GM12864 (cell line): ENCODE data around the gene RNF181.
"Not testable (repeated sequence)": the region's sequence is repeated elsewhere in the genome, so short reads cannot be mapped to it uniquely, and the experiment has no call there.

Source experiments
- DNase-seq: peaks from one replicate; pipeline ENCODE4 v3.0.0-alpha.2; 2011; ENCODE audit warnings: low read depth
- H3K4me3 ChIP-seq: 2 replicates; pipeline ENCODE4 v1.5.1; 2011; ENCODE audit warnings: mild to moderate bottlenecking, low read depth, low read length, control low read depth
- CTCF ChIP-seq: IDR thresholded peaks from 2 replicates; pipeline ENCODE4 v1.5.1; 2011; ENCODE audit warnings: low read depth, mild to moderate bottlenecking, moderate library complexity, low read length, control low read depth, inconsistent platforms; ENCODE audit errors: missing control alignments

The RNF181 gene

DNA sequence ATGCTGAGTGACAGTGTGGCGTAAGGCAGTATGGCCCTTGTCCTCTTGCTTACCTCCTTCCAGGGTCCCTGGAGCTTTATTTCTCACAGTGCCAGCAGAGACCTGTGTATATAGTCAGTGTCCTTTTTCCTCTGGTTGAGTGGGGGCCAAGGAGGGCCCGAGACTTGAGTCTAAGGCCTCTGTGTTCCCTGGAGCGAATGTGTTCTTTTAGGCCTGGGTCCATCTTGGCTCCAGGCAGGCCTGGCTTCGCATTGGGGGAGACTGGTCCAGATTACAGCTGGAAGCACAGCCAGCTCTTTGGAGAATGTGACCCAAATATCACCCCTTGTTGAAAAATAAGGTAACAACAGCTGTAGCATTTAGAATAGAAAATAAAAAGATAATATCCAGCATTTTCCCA, 6.4 kb upstream of the RNF181 start:
- no peak for DNase-seq
- TF ChIP-seq CTCF: no peak
- H3K4me3 ChIP-seq: no peak overlapping the region

- no peak for TF ChIP-seq CTCF
- DNase-seq: no peak
- no peak overlapping the region for H3K4me3 ChIP-seq
These were observed 5.4 kb upstream of the RNF181 start for GRCh38 chr2:85589982-85590791.

DNA sequence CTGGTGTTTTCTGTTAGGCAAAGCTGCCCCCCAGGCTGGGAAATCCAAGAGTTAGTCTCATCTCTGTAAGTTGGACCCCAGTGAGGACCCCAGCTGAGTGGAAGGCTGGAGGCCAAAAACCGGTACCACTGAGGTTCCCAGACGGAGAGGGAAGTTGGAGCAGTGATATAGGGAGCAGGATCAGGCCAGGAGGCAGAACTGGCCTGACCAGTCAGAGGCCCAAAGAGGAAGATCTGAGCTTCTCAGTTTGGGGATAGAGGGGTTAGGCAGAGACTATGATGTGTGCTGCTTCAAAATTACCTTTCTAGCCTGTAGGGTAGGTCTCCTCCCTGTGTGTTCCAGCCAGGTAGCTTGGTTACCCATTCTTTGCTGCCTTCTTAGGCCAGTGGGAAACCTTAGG, 4.6 kb upstream of the RNF181 start:
- H3K4me3 ChIP-seq: no peak overlapping the region
- DNase-seq: no peak
- TF ChIP-seq CTCF: no peak

- DNase-seq: no peak
- TF ChIP-seq CTCF: no peak
- no peak overlapping the region for H3K4me3 ChIP-seq
These were observed 4.0 kb upstream of the RNF181 start for GRCh38 chr2:85591563-85591962.

DNA sequence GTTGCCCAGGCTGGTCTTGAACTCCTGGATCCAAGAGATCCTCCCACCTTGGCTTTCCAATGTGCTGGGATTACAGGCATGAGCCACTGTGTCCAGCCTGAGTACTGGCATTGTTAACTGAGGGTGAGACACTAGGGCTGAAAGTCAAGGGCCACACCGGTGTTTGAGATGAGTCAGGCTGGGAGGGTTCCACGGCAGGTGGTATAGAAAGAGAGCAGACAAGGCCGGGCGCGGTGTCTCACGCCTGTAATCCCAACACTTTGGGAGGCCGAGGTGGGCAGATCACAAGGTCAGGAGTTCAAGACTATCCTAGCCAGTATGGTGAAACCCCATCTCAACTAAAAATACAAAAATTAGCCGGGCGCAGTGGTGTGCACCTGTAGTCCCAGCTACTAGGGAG, 3.2 kb upstream of the RNF181 start:
- DNase-seq, H3K4me3 ChIP-seq: not testable (repeated sequence)

GRCh38 chr2:85593023-85593422, 2.5 kb upstream of the RNF181 start:
- TF ChIP-seq CTCF: no peak
- no peak for DNase-seq
- no peak overlapping the region for H3K4me3 ChIP-seq

GRCh38 chr2:85594715-85595300, 737 bp upstream of the RNF181 start:
- peak overlapping the region; percentile 91 for H3K4me3 ChIP-seq
- no peak for DNase-seq
- TF ChIP-seq CTCF: no peak
